HepG2 (cell line): ENCODE results near the gene GGT7. TPM values are rescaled to one million over a fixed set of nuclear protein-coding genes. Genes with fewer than 3 reads are reported as not detected.
A peak's percentile ranks its signal among the peaks of the same experiment; 100 is the strongest.

Experiments used
- HDAC2 ChIP-seq: sonication (generic); formaldehyde crosslinking; IDR thresholded peaks from 2 replicates; pipeline ENCODE4 v1.4.0; 2020; ENCODE audit warnings: missing genetic modification reagents
- HMG20A ChIP-seq: IDR thresholded peaks from 2 replicates; pipeline ENCODE4 v1.6.1; 2016; ENCODE audit warnings: borderline replicate concordance
- MBNL3 ChIP-seq: fragments of 250-450 bp; sonication (Bioruptor Pico); conservative IDR thresholded peaks from 2 replicates; pipeline ENCODE4 v1.8.0; 2022; ENCODE audit warnings: mild to moderate bottlenecking, inconsistent platforms
- MIER2 ChIP-seq: IDR thresholded peaks from 2 replicates; pipeline ENCODE4 v1.6.1; 2016; ENCODE audit warnings: missing biosample characterization, missing genetic modification reagents
- MIXL1 ChIP-seq: IDR thresholded peaks from 2 replicates; pipeline ENCODE4 v1.6.1; 2016
- REPIN1 ChIP-seq: sonication (generic); formaldehyde crosslinking; IDR thresholded peaks from 2 replicates; pipeline ENCODE4 v1.8.0; 2022; ENCODE audit warnings: missing genetic modification reagents, low read depth, mild to moderate bottlenecking, borderline replicate concordance
- SAFB2 ChIP-seq: sonication (generic); formaldehyde crosslinking; IDR thresholded peaks from 2 replicates; pipeline ENCODE4 v1.5.1; 2020; ENCODE audit warnings: missing genetic modification reagents, low read depth, mild to moderate bottlenecking, borderline replicate concordance
- YY1 ChIP-seq: IDR thresholded peaks from 2 replicates; pipeline ENCODE4 v1.6.1; 2011; ENCODE audit warnings: low read length, low read depth, moderate library complexity, mild to moderate bottlenecking; ENCODE audit not compliant: insufficient read depth, insufficient replicate concordance
- ZNF296 ChIP-seq: sonication (generic); formaldehyde crosslinking; conservative IDR thresholded peaks from 2 replicates; pipeline ENCODE4 v1.5.0; 2020; ENCODE audit warnings: mild to moderate bottlenecking, missing genetic modification reagents
- ZNF709 ChIP-seq: sonication (generic); formaldehyde crosslinking; IDR thresholded peaks from 2 replicates; pipeline ENCODE4 v1.5.0; 2020; ENCODE audit warnings: mild to moderate bottlenecking, missing genetic modification reagents
- ZNF761 ChIP-seq: sonication (generic); formaldehyde crosslinking; conservative IDR thresholded peaks from 2 replicates; pipeline ENCODE4 v1.4.0; 2020; ENCODE audit warnings: mild to moderate bottlenecking, missing genetic modification reagents
- polyA plus RNA-seq, 8 experiments: library from polyadenylated mRNA; depleted of rRNA in 3 of 8; stranded (reverse) in 7 of 8; unstranded in 1 of 8; fragments of >200 nt; fragmentation: Illumina TruSeq in 4 of 8; extraction: Trizol in 4 of 8; gene quantifications; 2 replicates each; pipeline versions ENCODE4 v1.2.1 to v1.2.3, GENCODE V29; 2011 to 2016; ENCODE audit warnings: low read depth in 4 of 8, missing spikeins in 1 of 8, mixed read lengths in 1 of 8; ENCODE audit not compliant: insufficient read depth in 1 of 8
- total RNA-seq, 5 experiments: library from RNA; depleted of rRNA; stranded (reverse); fragments of >200 nt; fragmentation: Illumina TruSeq; extraction: Trizol; gene quantifications; 2 replicates each; pipeline ENCODE4 v1.2.3, GENCODE V29; 2016; ENCODE audit warnings: low read depth in 1 of 5
- TF ChIP-seq, protein P1 (sequence below): IDR thresholded peaks from 2 replicates; pipeline ENCODE4 v1.6.1; 2016; ENCODE audit warnings: low read depth, control low read depth
- TF ChIP-seq, protein P2 (sequence below): sonication (generic); formaldehyde crosslinking; IDR thresholded peaks from 2 replicates; pipeline ENCODE4 v1.5.1; 2020; ENCODE audit warnings: mild to moderate bottlenecking, moderate library complexity, missing genetic modification reagents
- TF ChIP-seq, protein P3 (sequence below): sonication (generic); formaldehyde crosslinking; IDR thresholded peaks from 2 replicates; pipeline ENCODE4 v1.4.0; 2020; ENCODE audit warnings: missing genetic modification reagents
- TF ChIP-seq, protein P4 (sequence below): sonication (generic); formaldehyde crosslinking; IDR thresholded peaks from 2 replicates; pipeline ENCODE4 v1.4.0; 2020; ENCODE audit warnings: missing genetic modification reagents
- TF ChIP-seq, protein P5 (sequence below): IDR thresholded peaks from 2 replicates; pipeline ENCODE4 v1.6.1; 2016; ENCODE audit warnings: missing genetic modification reagents, missing compliant biosample characterization
- TF ChIP-seq, protein P6 (sequence below): sonication (generic); formaldehyde crosslinking; IDR thresholded peaks from 2 replicates; pipeline ENCODE4 v1.5.1; 2020; ENCODE audit warnings: mild to moderate bottlenecking, missing genetic modification reagents, borderline replicate concordance

GGT7 gene
- total and polyA plus RNA-seq, 2 of the 13 experiments (the other 11 are each of a cell fraction or from before 2014, with no cell fraction given): 6.6 to 23.0 TPM

DNA sequence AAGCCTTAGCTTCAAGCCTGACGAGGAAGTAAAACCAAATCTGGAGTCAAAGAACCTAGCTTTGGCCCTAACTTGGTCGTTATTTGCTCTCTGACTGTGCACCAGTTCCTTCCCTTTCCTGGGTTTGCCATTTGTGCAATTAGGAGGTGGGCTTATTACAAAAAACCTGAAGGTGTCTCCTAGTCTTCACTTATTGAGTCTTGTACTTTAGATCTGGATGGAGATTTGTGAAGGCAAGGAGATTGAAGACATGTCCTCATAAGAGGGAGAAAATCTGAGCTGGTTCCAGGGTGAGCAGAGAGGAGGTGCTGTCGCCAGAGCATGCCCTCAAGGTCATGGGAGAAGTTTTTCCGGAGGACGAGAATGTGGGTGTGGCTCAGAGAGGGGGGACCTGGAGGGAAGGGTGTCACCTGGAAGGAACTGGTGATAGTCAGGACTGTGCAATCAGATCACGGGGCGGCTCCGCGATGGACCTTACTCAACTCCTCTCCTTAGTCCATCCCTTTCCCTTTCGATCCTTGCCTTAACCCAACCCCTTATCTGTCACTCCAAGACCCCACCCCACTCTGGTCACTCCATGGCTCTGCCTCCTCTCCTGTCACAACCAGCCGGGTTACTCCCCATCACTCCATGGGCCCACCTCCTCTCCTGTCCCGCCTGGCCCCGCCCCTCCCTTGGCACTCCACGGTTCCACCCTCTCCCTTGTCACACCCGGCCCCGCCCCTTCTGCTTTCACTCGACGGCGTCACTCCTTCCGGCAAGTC lies 3.2 kb upstream of the GGT7 start (continued):
- TF ChIP-seq, protein P1, sequence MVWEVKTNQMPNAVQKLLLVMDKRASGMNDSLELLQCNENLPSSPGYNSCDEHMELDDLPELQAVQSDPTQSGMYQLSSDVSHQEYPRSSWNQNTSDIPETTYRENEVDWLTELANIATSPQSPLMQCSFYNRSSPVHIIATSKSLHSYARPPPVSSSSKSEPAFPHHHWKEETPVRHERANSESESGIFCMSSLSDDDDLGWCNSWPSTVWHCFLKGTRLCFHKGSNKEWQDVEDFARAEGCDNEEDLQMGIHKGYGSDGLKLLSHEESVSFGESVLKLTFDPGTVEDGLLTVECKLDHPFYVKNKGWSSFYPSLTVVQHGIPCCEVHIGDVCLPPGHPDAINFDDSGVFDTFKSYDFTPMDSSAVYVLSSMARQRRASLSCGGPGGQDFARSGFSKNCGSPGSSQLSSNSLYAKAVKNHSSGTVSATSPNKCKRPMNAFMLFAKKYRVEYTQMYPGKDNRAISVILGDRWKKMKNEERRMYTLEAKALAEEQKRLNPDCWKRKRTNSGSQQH (CRISPR knock-in tag): peak; percentile 67
- TF ChIP-seq, protein P2, sequence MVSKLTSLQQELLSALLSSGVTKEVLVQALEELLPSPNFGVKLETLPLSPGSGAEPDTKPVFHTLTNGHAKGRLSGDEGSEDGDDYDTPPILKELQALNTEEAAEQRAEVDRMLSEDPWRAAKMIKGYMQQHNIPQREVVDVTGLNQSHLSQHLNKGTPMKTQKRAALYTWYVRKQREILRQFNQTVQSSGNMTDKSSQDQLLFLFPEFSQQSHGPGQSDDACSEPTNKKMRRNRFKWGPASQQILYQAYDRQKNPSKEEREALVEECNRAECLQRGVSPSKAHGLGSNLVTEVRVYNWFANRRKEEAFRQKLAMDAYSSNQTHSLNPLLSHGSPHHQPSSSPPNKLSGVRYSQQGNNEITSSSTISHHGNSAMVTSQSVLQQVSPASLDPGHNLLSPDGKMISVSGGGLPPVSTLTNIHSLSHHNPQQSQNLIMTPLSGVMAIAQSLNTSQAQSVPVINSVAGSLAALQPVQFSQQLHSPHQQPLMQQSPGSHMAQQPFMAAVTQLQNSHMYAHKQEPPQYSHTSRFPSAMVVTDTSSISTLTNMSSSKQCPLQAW (CRISPR knock-in tag): peak; percentile 82; the same call in 1 of the 2 replicates
- peak; percentile 76 for TF ChIP-seq MIXL1 (CRISPR knock-in tag)
- TF ChIP-seq, protein P3, sequence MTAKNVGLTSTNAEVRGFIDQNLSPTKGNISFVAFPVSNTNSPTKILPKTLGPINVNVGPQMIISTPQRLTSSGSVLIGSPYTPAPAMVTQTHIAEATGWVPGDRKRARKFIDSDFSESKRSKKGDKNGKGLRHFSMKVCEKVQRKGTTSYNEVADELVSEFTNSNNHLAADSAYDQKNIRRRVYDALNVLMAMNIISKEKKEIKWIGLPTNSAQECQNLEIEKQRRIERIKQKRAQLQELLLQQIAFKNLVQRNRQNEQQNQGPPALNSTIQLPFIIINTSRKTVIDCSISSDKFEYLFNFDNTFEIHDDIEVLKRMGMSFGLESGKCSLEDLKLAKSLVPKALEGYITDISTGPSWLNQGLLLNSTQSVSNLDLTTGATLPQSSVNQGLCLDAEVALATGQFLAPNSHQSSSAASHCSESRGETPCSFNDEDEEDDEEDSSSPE (CRISPR knock-in tag): no peak; the same call in 1 of the 2 replicates
- TF ChIP-seq YY1: no peak
- TF ChIP-seq SAFB2 (CRISPR knock-in tag): no peak
- TF ChIP-seq ZNF709 (CRISPR knock-in tag): no peak
- TF ChIP-seq, protein P4, sequence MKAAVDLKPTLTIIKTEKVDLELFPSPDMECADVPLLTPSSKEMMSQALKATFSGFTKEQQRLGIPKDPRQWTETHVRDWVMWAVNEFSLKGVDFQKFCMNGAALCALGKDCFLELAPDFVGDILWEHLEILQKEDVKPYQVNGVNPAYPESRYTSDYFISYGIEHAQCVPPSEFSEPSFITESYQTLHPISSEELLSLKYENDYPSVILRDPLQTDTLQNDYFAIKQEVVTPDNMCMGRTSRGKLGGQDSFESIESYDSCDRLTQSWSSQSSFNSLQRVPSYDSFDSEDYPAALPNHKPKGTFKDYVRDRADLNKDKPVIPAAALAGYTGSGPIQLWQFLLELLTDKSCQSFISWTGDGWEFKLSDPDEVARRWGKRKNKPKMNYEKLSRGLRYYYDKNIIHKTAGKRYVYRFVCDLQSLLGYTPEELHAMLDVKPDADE (CRISPR knock-in tag): no peak
- no peak for TF ChIP-seq MBNL3 (CRISPR knock-in tag)
- TF ChIP-seq, protein P5, sequence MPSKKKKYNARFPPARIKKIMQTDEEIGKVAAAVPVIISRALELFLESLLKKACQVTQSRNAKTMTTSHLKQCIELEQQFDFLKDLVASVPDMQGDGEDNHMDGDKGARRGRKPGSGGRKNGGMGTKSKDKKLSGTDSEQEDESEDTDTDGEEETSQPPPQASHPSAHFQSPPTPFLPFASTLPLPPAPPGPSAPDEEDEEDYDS (CRISPR knock-in tag): peak; percentile 84
- TF ChIP-seq, protein P6, sequence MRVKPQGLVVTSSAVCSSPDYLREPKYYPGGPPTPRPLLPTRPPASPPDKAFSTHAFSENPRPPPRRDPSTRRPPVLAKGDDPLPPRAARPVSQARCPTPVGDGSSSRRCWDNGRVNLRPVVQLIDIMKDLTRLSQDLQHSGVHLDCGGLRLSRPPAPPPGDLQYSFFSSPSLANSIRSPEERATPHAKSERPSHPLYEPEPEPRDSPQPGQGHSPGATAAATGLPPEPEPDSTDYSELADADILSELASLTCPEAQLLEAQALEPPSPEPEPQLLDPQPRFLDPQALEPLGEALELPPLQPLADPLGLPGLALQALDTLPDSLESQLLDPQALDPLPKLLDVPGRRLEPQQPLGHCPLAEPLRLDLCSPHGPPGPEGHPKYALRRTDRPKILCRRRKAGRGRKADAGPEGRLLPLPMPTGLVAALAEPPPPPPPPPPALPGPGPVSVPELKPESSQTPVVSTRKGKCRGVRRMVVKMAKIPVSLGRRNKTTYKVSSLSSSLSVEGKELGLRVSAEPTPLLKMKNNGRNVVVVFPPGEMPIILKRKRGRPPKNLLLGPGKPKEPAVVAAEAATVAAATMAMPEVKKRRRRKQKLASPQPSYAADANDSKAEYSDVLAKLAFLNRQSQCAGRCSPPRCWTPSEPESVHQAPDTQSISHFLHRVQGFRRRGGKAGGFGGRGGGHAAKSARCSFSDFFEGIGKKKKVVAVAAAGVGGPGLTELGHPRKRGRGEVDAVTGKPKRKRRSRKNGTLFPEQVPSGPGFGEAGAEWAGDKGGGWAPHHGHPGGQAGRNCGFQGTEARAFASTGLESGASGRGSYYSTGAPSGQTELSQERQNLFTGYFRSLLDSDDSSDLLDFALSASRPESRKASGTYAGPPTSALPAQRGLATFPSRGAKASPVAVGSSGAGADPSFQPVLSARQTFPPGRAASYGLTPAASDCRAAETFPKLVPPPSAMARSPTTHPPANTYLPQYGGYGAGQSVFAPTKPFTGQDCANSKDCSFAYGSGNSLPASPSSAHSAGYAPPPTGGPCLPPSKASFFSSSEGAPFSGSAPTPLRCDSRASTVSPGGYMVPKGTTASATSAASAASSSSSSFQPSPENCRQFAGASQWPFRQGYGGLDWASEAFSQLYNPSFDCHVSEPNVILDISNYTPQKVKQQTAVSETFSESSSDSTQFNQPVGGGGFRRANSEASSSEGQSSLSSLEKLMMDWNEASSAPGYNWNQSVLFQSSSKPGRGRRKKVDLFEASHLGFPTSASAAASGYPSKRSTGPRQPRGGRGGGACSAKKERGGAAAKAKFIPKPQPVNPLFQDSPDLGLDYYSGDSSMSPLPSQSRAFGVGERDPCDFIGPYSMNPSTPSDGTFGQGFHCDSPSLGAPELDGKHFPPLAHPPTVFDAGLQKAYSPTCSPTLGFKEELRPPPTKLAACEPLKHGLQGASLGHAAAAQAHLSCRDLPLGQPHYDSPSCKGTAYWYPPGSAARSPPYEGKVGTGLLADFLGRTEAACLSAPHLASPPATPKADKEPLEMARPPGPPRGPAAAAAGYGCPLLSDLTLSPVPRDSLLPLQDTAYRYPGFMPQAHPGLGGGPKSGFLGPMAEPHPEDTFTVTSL (CRISPR knock-in tag): peak; percentile 54; the same call in 1 of the 2 replicates
- 0 out of 2 replicates have a peak, but pooled peaks have one; percentile 26 for TF ChIP-seq MIER2 (CRISPR knock-in tag)
- peak; percentile 66; the same call in 1 of the 2 replicates for TF ChIP-seq REPIN1 (CRISPR knock-in tag)
- no peak; the same call in 1 of the 2 replicates for TF ChIP-seq ZNF761 (CRISPR knock-in tag)
- no peak for TF ChIP-seq HMG20A (CRISPR knock-in tag)
- TF ChIP-seq HDAC2 (CRISPR knock-in tag): peak; percentile 76
- no peak for TF ChIP-seq ZNF296 (CRISPR knock-in tag)
